Stimulated activated CD4-positive, alpha-beta T cell treated with anti-CD3 and anti-CD28 coated beads, Interleukin-1b, Interleukin-23, amount 100 ng/mL, for 48 hours (primary cell): ENCODE results near the gene SH3BGRL3.

Source experiments
- DNase-seq: peaks from one replicate; pipeline ENCODE4 v3.0.0-alpha.2; 2020

The SH3BGRL3 gene

GRCh38 chr1:26278303-26278702 is 1.6 kb upstream of the SH3BGRL3 start:
- DNase-seq = no peak

- DNase-seq = peak; percentile 58
Measured at GRCh38 chr1:26278724-26279455, 996 bp upstream of the SH3BGRL3 start.

GRCh38 chr1:26280333-26281042 is 602 bp downstream of the SH3BGRL3 start:
- no peak for DNase-seq

GRCh38 chr1:26281091-26281958 is 1.4 kb downstream of the SH3BGRL3 start:
- no peak for DNase-seq

GRCh38 chr1:26281971-26282370 is 2.1 kb downstream of the SH3BGRL3 start:
- no peak for DNase-seq

- DNase-seq = no peak
Measured at GRCh38 chr1:26282401-26282918, 2.6 kb downstream of the SH3BGRL3 start.

GRCh38 chr1:26283279-26283853 is 3.5 kb downstream of the SH3BGRL3 start:
- no peak for DNase-seq

GRCh38 chr1:26283871-26284596 is 4.1 kb downstream of the SH3BGRL3 start:
- DNase-seq = no peak

- DNase-seq = peak; percentile 97
Measured at GRCh38 chr1:26284597-26285347, 4.9 kb downstream of the SH3BGRL3 start.

GRCh38 chr1:26285366-26286063 is 5.6 kb downstream of the SH3BGRL3 start:
- no peak for DNase-seq

GRCh38 chr1:26286064-26286416 is 6.2 kb downstream of the SH3BGRL3 start:
- no peak for DNase-seq

- peak; percentile 60 for DNase-seq
Measured at GRCh38 chr1:26287033-26287711, 7.3 kb downstream of the SH3BGRL3 start.

GRCh38 chr1:26287811-26288210 is 7.9 kb downstream of the SH3BGRL3 start:
- no peak for DNase-seq

- peak; percentile 86 for DNase-seq
Measured at GRCh38 chr1:26288311-26288941, 8.5 kb downstream of the SH3BGRL3 start.

GRCh38 chr1:26289158-26290059 is 9.5 kb downstream of the SH3BGRL3 start:
- no peak for DNase-seq

- DNase-seq = no peak
Measured at GRCh38 chr1:26290122-26290881, 10.4 kb downstream of the SH3BGRL3 start.

GRCh38 chr1:26290882-26291261 is 11.0 kb downstream of the SH3BGRL3 start:
- DNase-seq = no peak

GRCh38 chr1:26291433-26291832 is 11.5 kb downstream of the SH3BGRL3 start:
- no peak for DNase-seq
